ENCODE data around the gene ASB15.
"Not testable (repeated sequence)": the region's sequence is repeated elsewhere in the genome, so short reads cannot be mapped to it uniquely, and the experiment has no call there.

The ASB15 gene

DNA sequence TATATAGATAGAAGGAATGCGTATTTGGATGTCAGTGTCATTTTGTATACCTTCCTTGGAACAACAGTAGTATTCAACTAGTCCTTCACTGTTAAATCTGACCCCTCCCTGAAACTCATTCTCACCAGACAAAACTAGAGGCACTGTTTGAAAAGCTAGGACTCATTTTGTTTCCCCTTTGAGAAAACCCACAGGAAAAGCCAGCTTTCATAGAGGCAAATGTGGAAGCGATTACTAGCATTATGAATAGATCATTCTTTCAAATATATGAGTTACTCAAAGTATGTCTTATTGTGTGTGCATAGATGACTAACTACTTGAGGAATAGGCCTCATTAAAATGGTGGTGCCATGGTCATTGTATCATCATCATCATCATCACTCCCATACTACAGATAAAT is 1.9 kb upstream of the ASB15 start:
- no peak for DNase-seq

DNA sequence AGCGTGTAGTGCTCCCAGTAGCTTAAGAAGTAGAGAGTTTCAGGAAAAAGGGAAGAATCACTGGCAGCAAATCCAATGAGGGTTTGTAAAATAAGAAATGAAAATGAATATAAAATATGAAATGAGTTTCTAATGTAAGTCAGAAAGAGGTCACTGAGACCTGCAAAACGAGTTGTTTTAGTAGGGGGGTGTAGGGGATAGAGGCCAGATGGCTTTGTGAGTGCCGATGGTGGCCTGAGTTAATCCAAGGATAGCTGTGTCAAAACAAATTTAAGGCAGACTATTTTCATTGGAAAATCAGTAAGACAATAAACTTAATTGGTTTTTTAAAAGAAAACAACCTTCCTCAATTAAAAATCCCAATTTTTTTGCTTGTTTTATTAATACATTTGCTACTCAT is 745 bp upstream of the ASB15 start:
- DNase-seq = no peak

DNA sequence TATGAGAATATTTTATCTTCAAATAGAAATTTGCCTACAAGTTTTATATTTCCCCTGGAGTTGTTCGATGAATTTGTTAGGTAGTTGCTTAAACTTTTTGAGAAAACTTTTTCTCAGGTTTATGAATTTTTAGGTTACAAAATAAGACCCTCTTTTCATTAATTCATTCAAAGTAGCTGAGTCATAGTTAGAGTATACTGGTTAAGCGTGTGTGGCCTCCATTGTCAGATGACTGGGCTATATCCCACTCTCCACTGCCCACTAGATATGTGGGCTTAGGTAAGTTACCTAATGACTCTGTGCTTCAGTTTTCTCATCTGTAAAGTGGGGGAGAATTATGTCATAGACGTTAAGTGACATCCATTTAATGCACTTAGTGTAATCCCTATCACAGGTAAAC is 1.0 kb downstream of the ASB15 start:
- DNase-seq = no peak

DNA sequence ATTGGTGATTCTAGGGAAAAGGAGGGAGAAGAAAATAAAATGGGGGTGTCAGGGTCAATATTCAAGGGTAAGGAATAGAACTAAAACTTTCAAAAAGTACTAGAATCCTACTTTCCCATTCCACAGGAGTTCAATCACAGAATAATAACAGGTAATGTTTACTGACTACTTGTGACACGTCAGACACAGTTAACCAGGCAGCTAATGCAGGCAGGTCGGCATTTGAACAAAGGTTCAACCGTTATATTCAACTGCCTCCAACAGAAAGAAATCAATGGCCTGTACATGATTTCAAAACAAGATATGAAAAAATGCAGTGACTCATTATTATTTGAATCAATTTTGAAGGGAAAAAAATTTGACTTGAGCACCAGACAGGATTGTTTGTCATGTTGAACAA is 3.1 kb downstream of the ASB15 start:
- DNase-seq = no peak

DNA sequence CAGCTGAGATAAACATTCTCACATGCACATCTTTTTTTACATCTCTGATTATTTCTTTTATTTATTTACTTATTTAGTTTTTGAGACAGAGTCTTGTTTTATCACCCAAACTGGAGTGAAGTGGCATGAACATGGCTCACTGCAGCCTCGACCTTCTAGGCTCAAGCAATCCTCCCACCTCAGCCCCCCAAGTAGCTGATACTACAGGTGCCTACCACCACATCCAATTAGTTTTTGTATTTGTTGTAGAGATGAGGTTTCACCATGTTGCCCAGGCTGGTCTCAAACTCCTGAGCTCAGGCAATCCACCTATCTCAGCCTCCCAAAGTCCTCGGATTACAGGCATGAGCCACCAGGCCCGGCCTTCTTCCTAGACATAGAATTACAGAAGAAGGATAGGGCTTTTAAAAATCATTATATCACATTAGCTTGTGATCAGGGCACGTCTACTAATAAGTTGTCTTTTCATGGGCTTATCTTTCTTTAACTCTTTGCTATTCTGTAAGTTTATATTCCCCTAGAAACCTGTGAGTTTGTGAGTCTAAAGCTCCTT is 5.9 kb downstream of the ASB15 start:
- DNase-seq = no peak

DNA sequence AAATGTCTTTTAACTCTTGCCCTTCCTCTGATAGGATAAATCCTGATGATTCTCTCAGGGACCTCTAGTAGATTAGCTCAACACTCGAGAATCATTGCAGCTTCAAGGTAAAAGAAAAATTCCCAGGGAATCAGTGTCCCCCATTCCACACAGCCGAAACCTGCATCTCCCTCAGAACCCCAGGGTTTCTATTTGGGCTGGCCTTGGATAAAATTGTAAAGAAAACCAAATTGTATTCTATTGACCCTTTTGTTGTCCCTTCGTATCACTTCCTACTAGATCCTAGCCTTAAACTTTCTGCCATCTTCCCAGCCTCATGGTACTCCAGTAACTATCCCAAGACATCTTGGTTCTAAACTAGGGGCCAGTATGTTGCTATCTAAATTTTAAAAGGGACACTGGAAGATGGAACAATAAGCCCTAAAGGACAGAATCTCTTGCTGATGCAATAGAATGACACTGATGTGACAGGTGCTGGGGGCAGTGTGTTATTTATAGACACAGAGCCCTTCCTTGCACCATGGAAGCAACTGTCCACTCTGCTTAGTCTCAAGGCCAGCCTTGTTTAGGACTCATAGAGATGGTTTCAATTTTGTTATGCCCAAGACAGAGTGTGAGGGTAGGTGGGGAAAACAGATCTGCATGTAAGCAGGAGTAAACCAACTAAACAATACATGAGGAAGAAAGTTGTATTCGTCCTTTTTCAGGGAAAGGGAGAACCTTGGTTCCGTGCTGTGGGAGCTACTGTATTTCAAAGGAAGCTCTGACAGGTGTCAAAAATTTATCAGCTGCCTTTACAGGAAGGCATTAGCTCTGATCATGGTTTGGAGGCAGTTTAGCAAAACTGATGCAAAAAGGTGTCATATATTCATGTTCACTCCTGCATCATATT is 7.6 kb downstream of the ASB15 start:
- DNase-seq = no peak

DNA sequence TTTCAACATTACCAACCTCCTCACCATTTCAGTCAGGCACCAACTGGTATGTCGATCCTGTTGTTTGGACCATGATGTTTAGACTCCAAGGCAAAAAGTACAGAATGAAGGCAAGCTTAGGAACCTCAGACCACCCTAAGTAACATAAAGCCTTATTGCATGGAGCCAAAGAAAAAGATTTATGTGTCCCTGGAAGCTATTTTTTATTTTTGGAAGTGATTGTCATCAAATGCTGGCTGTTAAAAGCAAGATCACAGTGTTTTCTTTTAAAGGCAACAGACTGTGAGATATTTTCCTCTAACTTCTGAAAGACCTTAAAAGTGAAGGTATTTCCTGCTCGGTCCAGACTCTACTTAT is 8.2 kb downstream of the ASB15 start:
- DNase-seq = no peak

DNA sequence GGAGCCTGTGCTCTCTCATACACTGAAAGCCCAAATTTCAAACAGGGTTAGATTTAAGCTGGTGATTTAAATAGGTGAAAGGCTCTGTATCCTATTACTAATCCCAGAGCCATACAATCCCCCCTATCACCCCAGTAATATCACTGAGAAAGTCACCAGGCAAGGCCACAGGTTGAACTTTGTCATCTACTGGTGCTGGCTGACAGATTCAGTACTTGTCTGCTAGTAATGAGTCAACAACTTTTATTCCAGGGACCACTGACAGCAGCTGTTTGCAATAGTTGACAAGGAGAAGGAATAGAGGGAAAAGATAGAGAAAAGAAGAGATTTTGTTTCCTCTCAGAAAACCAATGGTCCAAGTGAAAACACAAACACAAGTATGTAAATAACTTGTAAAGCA is 10.4 kb downstream of the ASB15 start:
- DNase-seq = no peak

DNA sequence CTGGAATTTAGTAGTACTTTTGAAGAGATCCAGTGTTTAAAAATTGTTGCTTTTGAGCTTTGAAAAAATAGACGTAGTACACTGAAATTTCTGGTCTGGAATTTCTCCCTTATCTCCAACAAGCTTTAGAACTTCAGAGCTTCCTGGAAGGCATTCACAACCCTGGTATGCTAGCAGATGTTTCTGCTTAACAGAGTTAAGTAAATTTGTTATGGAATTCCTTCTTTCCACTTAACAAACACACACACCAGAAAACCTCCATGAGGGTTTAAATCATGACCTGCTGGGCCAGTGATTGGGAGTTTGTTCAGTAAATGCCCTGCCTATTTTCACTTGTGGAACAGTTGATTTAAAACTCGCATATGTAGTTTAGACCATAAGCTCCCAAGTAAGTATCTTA is 13.7 kb downstream of the ASB15 start:
- DNase-seq = no peak

DNA sequence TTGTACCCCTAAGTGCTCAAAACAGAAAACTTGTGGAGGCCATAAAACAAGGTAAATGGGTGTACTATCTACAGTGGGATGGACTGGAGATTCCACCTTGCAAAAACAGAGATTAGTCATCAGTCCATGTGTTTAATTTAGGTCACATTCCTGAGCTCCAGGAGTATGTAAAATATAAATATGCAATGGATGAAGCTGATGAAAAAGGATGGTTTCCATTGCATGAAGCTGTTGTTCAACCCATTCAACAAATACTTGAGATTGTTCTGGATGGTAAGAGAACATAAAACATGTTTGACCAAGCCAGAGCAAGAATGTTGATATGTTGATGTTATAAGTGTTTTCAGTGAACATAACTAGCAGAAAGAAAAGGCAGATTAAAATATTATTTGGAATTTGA is 14.6 kb downstream of the ASB15 start:
- DNase-seq = no peak

DNA sequence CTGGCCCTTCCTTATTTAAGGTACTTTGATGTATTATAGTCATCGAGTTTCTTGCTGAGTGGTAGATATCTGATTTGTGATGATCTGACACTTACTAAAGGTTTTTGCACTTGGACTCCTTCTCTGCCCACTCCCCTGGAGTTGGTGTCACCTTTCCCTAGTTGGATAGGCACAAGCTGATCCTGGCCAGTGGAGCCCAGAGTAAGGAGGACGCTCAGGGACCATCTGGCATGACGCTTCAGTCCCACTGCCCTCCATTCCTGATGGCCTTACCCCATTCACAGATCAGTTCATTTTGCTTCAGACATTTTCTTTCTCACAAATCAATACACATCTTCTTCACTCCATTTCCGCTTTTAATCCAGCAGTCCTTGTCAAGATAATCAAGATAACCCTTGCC is 20.1 kb downstream of the ASB15 start:
- DNase-seq = no peak

DNA sequence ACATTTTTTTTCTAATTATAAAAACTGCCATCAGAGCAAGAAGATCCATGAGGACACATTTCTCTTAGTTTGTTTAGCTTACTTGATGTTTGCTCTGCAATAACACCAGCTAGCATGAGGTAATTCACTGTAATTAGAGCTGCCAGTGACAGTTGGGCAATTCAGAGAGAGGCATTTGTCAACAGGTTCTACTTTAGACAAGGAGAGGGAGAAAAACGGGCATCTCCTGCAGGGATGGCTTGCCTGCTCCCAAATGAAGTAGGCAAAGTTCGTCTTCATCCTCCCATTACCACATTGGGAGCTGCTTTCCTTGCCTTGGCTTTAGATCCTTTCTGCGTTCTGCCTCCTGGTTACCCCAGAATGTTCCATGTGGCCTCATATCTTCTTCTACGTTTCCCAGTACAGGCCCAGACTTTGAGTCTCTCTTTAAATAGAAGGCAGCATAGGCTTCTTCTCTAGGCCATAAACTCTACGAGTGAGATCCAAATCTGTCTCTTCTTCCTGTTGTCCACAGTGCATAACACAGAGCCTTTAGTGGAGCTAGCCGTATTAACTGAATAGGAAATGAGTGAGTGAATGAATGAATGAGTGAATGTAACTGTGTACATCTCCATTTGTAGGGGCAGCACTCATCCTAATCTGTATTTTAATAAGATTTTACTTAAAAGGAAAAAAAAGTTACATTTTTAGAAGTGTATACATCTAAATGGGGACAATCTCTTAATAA is 21.2 kb downstream of the ASB15 start:
- DNase-seq = no peak

DNA sequence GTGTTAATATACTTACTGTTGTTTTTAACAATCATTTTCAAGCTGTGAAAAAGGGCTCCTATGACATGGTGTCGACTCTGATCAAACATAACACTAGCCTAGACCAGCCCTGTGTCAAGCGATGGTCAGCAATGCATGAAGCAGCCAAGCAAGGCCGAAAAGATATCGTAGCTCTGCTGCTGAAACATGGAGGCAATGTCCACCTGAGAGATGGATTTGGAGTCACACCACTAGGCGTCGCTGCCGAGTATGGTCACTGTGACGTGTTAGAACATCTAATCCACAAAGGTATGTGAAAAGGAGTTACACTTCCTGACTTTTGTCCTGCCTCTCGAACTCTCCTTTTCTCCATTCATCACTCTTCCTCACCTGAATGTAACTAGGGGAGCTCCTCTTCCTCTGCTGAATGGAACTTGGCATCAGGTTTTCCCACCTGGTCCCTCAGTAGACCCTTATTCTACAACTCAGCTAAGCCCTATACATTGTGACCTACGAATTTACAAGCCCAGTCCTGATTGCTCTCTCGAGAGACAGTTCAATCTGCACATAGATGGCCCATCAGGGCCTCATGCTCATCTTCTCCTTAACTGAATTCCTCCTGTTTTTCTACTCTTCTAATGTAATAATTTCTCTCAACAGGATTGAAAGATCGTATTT is 23.0 kb downstream of the ASB15 start:
- peak; percentile 61 for DNase-seq

DNA sequence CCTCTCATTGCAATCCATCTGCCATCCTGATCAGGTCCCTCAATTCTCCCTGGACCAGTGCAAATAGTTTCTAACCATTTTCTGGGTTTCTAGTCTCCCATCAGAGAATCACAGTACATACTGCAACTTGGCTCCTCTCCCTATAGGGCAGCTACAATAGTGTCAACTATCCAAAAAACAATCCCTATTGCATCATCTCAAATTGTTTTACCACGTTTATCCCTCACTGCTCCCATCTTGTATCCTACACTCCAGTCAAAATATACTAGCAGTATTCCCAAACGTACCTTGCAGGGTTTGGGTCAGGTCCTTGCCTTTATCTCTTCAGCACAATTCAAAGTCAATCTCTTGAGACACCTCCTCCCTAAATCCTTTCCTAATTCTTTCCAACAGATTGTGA is 23.6 kb downstream of the ASB15 start:
- no peak for DNase-seq

DNA sequence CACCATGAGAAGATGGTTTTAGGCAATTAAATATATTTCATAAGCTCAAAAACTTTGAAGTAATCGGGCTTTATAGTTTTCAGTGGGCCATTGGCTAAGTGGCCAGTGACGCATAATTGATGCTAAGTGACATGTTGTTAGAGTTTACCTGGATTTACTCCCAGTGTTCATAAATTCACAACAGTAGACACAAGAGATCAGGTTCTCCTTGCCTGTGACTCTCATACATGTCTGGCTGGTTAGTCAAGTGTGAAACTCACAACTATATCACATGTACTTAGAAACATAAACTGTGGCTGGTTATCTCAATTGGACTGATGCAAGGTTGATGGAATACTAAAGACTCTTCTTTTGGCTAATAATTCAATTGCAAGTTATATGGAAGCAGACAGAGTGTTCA is 26.2 kb downstream of the ASB15 start:
- DNase-seq = no peak

DNA sequence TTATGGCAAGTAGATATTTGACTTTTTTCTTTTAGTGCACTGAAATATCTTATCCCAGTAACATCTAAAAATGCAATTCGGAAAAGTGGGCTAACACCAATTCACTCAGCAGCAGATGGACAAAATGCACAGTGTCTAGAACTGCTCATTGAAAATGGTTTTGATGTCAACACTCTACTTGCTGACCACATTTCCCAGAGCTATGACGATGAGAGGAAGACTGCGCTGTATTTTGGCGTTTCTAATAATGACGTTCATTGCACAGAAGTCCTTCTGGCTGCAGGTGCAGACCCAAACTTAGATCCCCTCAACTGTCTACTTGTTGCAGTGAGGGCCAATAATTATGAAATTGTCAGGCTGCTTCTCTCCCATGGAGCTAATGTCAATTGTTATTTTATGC is 27.2 kb downstream of the ASB15 start:
- DNase-seq = no peak

DNA sequence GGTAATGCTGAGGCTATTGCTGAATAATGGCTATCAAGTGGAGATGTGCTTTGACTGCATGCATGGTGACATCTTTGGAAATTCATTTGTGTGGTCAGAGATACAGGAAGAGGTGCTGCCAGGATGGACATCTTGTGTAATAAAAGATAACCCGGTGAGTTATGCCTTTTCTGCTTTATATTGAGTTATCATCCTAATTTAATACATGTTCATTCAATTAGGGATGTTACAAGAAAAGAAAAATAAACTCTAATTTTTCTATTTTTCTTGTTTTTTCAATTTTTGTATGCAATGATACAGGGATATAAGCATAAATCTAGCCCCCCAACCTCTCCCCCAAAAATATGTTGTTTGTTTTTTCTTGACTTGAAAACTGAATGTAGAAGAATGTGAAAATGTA is 27.7 kb downstream of the ASB15 start:
- no peak for DNase-seq

DNA sequence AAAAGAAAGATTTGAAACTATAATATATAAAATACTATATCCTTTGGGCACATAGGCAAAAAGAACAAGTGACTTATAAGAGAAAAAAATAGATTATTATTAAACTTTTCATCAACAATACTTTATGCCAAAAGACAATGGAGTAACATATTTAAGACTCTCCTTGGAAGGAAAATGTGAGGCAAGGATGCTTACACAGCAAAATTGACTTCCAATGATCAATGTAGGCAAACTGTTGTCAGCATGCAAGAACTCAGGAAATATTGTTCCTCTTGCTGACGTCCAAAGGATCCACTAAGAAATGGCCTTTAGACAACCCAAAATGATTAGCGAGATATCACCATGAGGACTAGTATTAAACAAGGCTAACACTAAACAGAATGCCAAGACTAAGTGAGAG is 31.2 kb downstream of the ASB15 start:
- DNase-seq = no peak

DNA sequence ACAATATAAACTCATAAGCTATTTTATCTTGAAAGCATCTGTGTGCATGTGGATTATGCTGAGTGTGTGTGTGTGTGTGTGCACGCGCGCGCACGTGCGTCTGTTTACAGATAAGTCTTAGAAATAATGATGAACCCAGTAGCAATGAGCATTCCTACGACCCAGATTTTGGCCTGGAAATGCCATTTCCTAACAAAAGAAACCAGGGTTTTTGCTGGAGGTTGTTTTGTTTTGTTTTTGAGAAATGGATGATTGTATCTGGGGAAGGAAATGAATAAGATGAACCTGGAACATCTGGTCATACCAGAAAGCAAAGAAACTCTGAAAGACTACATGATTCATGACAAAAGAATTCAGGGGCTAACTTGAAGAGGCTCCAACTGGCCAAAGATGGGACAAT is 31.9 kb downstream of the ASB15 start:
- no peak for DNase-seq

DNA sequence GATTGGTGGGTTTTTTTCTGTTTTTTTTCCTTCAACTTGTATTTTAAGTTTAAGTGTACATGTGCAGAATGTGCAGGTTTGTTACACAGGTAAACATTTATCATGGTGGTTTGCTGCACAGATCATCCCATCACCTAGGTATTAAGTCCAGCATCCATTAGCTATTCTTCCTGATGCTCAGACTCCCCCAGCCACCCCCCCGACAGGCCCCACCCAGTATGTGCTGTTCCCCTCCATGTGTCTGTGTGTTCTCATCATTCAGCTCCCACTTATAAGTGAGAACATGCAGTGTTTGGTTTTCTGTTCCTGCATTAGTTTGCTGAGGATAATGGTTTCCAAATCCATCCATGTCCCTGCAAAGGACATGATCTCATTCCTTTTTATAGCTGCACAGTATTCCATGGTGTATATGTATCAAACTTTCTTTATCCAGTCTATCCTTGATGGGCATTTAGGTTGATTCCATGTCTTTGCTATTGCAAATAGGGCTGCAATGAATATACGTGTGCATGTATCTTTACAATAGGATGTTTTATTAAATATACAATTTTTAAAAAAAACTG is 32.5 kb downstream of the ASB15 start:
- not testable (repeated sequence) for DNase-seq

DNA sequence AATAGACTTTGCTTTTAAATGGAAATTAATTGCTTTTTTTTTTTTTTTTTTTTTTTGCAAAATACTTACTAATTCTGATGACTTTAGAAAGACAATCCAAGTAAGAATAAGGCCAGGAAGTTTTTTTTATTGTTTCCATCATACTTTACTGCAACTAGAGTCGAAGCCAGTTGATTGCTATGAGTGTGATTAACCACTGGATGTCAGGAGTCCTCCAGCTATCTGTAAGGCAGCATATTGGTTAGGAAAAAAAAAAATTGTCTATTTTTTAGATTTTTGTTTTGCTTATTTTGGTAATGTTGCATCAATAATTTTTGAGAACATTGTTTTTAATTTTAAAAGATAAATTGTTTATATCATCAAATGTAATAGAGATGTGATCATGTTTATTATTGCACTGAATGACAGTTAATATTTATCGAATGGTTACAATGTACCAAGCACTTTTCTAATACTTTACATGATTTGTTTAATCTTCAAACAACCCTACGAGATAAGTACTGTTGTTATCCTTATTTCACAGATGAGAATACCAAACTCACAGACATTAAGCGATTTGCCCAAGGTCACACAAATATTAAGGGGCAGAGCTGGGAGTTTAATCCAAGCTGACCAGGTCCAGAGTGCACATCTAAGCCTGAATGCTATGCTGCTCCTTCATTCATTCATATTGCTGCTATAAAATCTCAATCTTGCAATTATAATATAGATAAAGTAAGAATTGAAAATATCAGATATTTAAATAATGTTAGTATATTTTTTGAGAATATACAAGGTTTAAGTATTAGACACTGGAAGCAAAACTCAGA is 34.1 kb downstream of the ASB15 start:
- DNase-seq = no peak

DNA sequence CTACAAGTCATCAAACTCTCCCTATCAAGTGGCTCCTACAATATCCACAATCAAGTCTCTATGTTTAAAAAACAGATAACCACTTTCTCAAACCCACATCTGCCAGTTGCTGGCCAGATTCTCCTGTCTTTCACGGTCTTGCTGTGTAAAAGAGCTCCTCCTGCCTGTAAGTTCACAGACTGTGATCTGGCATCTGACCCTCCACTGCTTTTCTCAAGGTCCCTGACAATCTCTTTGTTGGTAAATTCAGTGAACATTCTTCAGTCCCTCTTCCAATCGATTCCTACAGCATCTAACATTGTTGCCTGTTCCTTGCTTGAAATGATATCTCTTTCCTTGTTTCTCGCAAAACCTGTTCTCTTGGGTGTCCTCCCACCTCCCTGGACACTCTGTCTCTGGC is 35.6 kb downstream of the ASB15 start:
- no peak for DNase-seq

DNA sequence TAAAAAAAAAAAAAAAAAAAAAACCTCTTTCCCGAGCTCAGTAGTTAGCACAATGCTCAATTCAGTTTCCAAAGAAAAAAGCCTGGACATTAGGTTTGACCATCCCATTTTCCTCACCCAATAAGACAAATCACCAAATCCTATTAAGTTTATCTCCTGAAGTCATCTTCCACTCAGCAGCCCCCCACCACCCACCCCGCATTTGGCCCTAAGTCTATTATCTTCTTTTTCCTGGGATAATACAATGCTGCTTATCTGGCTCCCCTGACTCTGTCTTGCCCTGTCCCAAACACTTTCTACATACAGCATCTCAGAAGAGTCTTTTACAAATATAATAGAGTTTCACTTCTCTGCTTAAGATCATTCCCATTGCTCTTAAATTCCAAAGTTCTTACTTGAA is 36.3 kb downstream of the ASB15 start:
- no peak for DNase-seq
